ENCODE results near the gene ZNF234. TPM values are rescaled to one million over a fixed set of nuclear protein-coding genes. Genes with fewer than 3 reads are reported as not detected.

The ZNF234 gene
- polyA plus RNA-seq, 1 of the 3 experiments (the other 2 are of a cell fraction): 3.1 TPM

DNA sequence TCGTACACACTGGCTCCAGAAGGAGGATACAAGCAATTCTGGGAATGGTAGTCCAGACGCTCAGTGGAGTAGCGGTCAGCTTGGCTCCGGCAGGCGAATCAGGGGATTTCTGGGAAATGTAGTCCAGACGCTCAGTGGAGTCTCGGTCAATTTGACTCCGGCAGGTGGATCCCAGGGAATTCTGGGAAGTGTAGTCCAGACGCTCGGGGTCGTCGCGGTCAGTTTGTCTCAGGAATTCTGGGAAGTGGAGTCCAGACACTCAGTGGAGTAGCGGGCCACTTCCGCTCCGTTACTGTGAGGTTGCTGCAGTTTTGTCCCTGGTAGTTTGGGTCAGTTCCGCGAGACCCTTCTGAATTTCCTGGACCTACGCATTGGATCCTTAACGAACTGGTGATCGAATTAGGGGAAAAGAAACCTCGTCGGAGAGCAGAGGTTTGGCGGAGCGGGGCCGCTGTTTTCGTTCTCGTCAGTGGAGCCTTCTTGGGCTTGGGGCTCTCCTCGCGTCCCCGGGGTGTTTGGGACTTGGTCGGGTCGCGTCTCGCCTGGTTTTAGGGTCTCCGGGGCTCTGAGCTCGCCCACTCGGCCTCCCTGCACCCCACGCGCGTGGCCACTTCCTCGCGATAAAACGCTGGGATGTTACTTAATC is 28.1 kb upstream of the ZNF234 start, which contains the start of gene ZNF225 (continued):
- TF ChIP-seq GATA2 (CRISPR knock-in tag; IDR thresholded peaks at IDR 0.05) (no peak), SIN3A (IDR thresholded peaks at IDR 0.05; ENCODE audit: borderline replicate concordance, low read depth, low read length) (no peak), EZH2phosphoT487 (IDR thresholded peaks at IDR 0.05; ENCODE audit: borderline replicate concordance, low read depth) (no peak), FOSL2 (IDR thresholded peaks at IDR 0.05; ENCODE audit: borderline replicate concordance, low read depth) (no peak), POLR2AphosphoS5 (IDR thresholded peaks at IDR 0.05; ENCODE audit: low read depth, low read length) (peak; percentile 67), ELF1 (IDR thresholded peaks at IDR 0.05) (peak; percentile 88), TAF1 (IDR thresholded peaks at IDR 0.05; ENCODE audit: borderline replicate concordance, low read depth, low read length) (peak; percentile 36; the same call in 1 of the 2 replicates), TCF12 (IDR thresholded peaks at IDR 0.05) (peak; percentile 39; the same call in 1 of the 2 replicates), FOXJ3 (CRISPR knock-in tag; IDR thresholded peaks at IDR 0.05) (no peak), FOXM1 (IDR thresholded peaks at IDR 0.05; ENCODE audit: low read depth) (no peak), YY1 (IDR thresholded peaks at IDR 0.05; ENCODE audit: low read depth) (peak; percentile 69; the same call in 1 of the 2 replicates), RFX5 (IDR thresholded peaks at IDR 0.05; ENCODE audit: low read length) (no peak), RXRA (IDR thresholded peaks at IDR 0.05; ENCODE audit: borderline replicate concordance, low read depth) (peak; percentile 54; the same call in 1 of the 2 replicates), RCOR1 (IDR thresholded peaks at IDR 0.05; ENCODE audit: low read length) (no peak), NRF1 (IDR thresholded peaks at IDR 0.05; ENCODE audit: low read depth, low read length) (0 out of 2 replicates have a peak, but pooled peaks have one; percentile 43), SMC3 (IDR thresholded peaks at IDR 0.05; ENCODE audit: low read depth, low read length) (no peak), MXI1 (IDR thresholded peaks at IDR 0.05; ENCODE audit: low read depth, low read length) (no peak; the same call in none of the 2 replicates), MEF2A (IDR thresholded peaks at IDR 0.05; ENCODE audit: borderline replicate concordance, low read depth) (no peak)
- TF ChIP-seq, protein P1, sequence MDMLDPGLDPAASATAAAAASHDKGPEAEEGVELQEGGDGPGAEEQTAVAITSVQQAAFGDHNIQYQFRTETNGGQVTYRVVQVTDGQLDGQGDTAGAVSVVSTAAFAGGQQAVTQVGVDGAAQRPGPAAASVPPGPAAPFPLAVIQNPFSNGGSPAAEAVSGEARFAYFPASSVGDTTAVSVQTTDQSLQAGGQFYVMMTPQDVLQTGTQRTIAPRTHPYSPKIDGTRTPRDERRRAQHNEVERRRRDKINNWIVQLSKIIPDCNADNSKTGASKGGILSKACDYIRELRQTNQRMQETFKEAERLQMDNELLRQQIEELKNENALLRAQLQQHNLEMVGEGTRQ (IDR thresholded peaks at IDR 0.05; ENCODE audit: borderline replicate concordance, low read depth, low read length): no peak
- TF ChIP-seq, protein P2, sequence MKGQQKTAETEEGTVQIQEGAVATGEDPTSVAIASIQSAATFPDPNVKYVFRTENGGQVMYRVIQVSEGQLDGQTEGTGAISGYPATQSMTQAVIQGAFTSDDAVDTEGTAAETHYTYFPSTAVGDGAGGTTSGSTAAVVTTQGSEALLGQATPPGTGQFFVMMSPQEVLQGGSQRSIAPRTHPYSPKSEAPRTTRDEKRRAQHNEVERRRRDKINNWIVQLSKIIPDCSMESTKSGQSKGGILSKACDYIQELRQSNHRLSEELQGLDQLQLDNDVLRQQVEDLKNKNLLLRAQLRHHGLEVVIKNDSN (IDR thresholded peaks at IDR 0.05; ENCODE audit: borderline replicate concordance, low read depth): peak; percentile 51; the same call in 1 of the 2 replicates
- TF ChIP-seq, protein P3, sequence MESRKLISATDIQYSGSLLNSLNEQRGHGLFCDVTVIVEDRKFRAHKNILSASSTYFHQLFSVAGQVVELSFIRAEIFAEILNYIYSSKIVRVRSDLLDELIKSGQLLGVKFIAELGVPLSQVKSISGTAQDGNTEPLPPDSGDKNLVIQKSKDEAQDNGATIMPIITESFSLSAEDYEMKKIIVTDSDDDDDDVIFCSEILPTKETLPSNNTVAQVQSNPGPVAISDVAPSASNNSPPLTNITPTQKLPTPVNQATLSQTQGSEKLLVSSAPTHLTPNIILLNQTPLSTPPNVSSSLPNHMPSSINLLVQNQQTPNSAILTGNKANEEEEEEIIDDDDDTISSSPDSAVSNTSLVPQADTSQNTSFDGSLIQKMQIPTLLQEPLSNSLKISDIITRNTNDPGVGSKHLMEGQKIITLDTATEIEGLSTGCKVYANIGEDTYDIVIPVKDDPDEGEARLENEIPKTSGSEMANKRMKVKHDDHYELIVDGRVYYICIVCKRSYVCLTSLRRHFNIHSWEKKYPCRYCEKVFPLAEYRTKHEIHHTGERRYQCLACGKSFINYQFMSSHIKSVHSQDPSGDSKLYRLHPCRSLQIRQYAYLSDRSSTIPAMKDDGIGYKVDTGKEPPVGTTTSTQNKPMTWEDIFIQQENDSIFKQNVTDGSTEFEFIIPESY (IDR thresholded peaks at IDR 0.05; ENCODE audit: borderline replicate concordance, low read depth): peak; percentile 61; the same call in 1 of the 2 replicates
- TF ChIP-seq, protein P4, sequence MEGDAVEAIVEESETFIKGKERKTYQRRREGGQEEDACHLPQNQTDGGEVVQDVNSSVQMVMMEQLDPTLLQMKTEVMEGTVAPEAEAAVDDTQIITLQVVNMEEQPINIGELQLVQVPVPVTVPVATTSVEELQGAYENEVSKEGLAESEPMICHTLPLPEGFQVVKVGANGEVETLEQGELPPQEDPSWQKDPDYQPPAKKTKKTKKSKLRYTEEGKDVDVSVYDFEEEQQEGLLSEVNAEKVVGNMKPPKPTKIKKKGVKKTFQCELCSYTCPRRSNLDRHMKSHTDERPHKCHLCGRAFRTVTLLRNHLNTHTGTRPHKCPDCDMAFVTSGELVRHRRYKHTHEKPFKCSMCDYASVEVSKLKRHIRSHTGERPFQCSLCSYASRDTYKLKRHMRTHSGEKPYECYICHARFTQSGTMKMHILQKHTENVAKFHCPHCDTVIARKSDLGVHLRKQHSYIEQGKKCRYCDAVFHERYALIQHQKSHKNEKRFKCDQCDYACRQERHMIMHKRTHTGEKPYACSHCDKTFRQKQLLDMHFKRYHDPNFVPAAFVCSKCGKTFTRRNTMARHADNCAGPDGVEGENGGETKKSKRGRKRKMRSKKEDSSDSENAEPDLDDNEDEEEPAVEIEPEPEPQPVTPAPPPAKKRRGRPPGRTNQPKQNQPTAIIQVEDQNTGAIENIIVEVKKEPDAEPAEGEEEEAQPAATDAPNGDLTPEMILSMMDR (IDR thresholded peaks at IDR 0.05): no peak
- TF ChIP-seq, protein P5, sequence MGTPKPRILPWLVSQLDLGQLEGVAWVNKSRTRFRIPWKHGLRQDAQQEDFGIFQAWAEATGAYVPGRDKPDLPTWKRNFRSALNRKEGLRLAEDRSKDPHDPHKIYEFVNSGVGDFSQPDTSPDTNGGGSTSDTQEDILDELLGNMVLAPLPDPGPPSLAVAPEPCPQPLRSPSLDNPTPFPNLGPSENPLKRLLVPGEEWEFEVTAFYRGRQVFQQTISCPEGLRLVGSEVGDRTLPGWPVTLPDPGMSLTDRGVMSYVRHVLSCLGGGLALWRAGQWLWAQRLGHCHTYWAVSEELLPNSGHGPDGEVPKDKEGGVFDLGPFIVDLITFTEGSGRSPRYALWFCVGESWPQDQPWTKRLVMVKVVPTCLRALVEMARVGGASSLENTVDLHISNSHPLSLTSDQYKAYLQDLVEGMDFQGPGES (IDR thresholded peaks at IDR 0.05; ENCODE audit: low read depth, low read length): no peak
